Activated B cell treated with CpG ODN at 0.5 μM for 24 hours (primary cell): ENCODE measurements around the gene VGLL4. TPM values are rescaled to one million over a fixed set of nuclear protein-coding genes. Genes with fewer than 3 reads are reported as not detected.

Experiments
- ATAC-seq: fragments of 200-7000 bp; cut with Tn5 transposase; one replicate; pipeline ENCODE4 v1.10.0; 2021; ENCODE audit warnings: low read depth, mild to moderate bottlenecking, moderate library complexity
- CTCF ChIA-PET: fragments of 350-600 bp; sonication (Branson Sonifier 250); formaldehyde crosslinking; loops from one replicate; lab custom pipeline; 2021; ENCODE audit warnings: antibody characterized with exemption; lab: Charles Lee
- POLR2A ChIA-PET: fragments of 350-600 bp; sonication (Branson Sonifier 250); formaldehyde crosslinking; loops from one replicate; lab custom pipeline; 2021; ENCODE audit warnings: antibody characterized with exemption; lab: Charles Lee
- DNase-seq: peaks from one replicate; pipeline ENCODE4 v3.0.0; 2022
- H3K27ac Mint-ChIP-seq: one replicate; pipeline ENCODE4 v1.8.0; 2020; ENCODE audit warnings: mixed read lengths
- H3K27me3 Mint-ChIP-seq: one replicate; pipeline ENCODE4 v1.8.0; 2021; ENCODE audit warnings: mixed read lengths
- H3K36me3 Mint-ChIP-seq: one replicate; pipeline ENCODE4 v1.8.0; 2021; ENCODE audit warnings: low read depth, mixed read lengths
- H3K4me1 Mint-ChIP-seq: one replicate; pipeline ENCODE4 v1.8.0; 2021; ENCODE audit warnings: mixed read lengths
- H3K4me3 Mint-ChIP-seq: one replicate; pipeline ENCODE4 v1.8.0; 2020; ENCODE audit warnings: mild to moderate bottlenecking, mixed read lengths
- H3K9me3 Mint-ChIP-seq: one replicate; pipeline ENCODE4 v1.8.0; 2020; ENCODE audit warnings: mixed read lengths
- intact Hi-C: fragments of 100-400 bp; cut with micrococcal nuclease; formaldehyde crosslinking; loops from one replicate; pipeline ENCODE4 v1.15.1; 2024
- total RNA-seq: library from RNA; stranded (reverse); gene quantifications from 2 replicates; pipeline ENCODE4 v1.2.3, GENCODE V29; 2022
- TF ChIP-seq, protein P1 (sequence below): fragments of 200-600 bp; IDR thresholded peaks from one replicate; pipeline ENCODE4 v1.8.0; 2022; ENCODE audit warnings: antibody characterized with exemption, mild to moderate bottlenecking

The VGLL4 gene
- total RNA-seq, 1 donor from 2014 or later: 19.3 TPM

- H3K27me3 Mint-ChIP-seq: no peaks in the 10 kb centered on the region
- ChIA-PET POLR2A (no interaction called here), CTCF (no interaction called here)
- ATAC-seq: no peak
- no peaks in the 10 kb centered on the region for H3K36me3 Mint-ChIP-seq
- TF ChIP-seq, protein P1, sequence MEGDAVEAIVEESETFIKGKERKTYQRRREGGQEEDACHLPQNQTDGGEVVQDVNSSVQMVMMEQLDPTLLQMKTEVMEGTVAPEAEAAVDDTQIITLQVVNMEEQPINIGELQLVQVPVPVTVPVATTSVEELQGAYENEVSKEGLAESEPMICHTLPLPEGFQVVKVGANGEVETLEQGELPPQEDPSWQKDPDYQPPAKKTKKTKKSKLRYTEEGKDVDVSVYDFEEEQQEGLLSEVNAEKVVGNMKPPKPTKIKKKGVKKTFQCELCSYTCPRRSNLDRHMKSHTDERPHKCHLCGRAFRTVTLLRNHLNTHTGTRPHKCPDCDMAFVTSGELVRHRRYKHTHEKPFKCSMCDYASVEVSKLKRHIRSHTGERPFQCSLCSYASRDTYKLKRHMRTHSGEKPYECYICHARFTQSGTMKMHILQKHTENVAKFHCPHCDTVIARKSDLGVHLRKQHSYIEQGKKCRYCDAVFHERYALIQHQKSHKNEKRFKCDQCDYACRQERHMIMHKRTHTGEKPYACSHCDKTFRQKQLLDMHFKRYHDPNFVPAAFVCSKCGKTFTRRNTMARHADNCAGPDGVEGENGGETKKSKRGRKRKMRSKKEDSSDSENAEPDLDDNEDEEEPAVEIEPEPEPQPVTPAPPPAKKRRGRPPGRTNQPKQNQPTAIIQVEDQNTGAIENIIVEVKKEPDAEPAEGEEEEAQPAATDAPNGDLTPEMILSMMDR: no peak
- no peak overlapping the region for H3K27ac Mint-ChIP-seq
- H3K4me1 Mint-ChIP-seq: peaks cover 52% of the 10 kb centered on the region
- DNase-seq: no peak
- intact Hi-C loops: no loop called here
- H3K4me3 Mint-ChIP-seq: no peak overlapping the region
- no peaks in the 10 kb centered on the region for H3K9me3 Mint-ChIP-seq
Measured at GRCh38 chr3:11621077-11621476, 22.6 kb downstream of the VGLL4 start.

GRCh38 chr3:11619946-11620652 lies 23.6 kb downstream of the VGLL4 start:
- intact Hi-C loops: no loop called here
- peaks cover 47% of the 10 kb centered on the region for H3K4me1 Mint-ChIP-seq
- H3K27ac Mint-ChIP-seq: no peak overlapping the region

DNA sequence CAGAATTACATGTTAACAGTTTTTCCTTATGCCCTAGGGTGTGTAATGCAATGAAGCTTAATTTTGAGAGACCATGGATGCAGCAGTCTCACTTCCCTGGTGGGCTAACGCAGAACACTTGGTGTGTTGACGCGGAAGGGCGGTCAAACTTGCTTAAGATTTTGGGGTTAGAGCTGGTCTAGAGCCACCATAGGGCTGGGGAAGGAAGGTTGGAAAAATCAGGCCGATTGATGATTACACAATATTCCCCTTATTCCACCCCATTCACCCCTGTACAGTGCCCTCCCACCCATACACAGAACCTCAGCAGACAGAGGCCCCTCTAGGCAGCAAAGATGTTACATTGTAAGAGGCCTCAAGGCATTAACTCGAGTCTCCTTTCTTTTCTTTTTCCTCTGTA lies 24.3 kb downstream of the VGLL4 start:
- Mint-ChIP-seq H3K4me1 (peaks cover 41% of the 10 kb centered on the region), H3K4me3 (no peak overlapping the region), H3K9me3 (no peaks in the 10 kb centered on the region), H3K27me3 (no peaks in the 10 kb centered on the region), H3K36me3 (no peaks in the 10 kb centered on the region), H3K27ac (peak overlapping the region; percentile 1)
- CTCF ChIA-PET: no interaction called here
- no peak for DNase-seq
- TF ChIP-seq, protein P1: no peak
- POLR2A ChIA-PET: no interaction called here
- intact Hi-C loops: no loop called here
- ATAC-seq: no peak

More at GRCh38 chr3:11619946-11620652, 23.6 kb downstream of the VGLL4 start:
- H3K9me3 Mint-ChIP-seq: no peaks in the 10 kb centered on the region
- ChIA-PET CTCF (no interaction called here), POLR2A (no interaction called here)
- no peak for ATAC-seq
- TF ChIP-seq, protein P1: no peak
- no peak for DNase-seq
- no peaks in the 10 kb centered on the region for H3K36me3 Mint-ChIP-seq
- no peak overlapping the region for H3K4me3 Mint-ChIP-seq
- no peaks in the 10 kb centered on the region for H3K27me3 Mint-ChIP-seq

GRCh38 chr3:11618904-11619303 lies 24.8 kb downstream of the VGLL4 start:
- ChIA-PET POLR2A (no interaction called here), CTCF (no interaction called here)
- Mint-ChIP-seq H3K9me3 (no peaks in the 10 kb centered on the region), H3K36me3 (no peaks in the 10 kb centered on the region), H3K4me3 (no peak overlapping the region), H3K4me1 (peaks cover 36% of the 10 kb centered on the region), H3K27me3 (no peaks in the 10 kb centered on the region), H3K27ac (no peak overlapping the region)
- no peak for DNase-seq
- TF ChIP-seq, protein P1: no peak
- no peak for ATAC-seq
- intact Hi-C loops: no loop called here

GRCh38 chr3:11616551-11616950 lies 27.2 kb downstream of the VGLL4 start:
- ATAC-seq (no peak), DNase-seq (no peak)
- peaks cover 29% of the 10 kb centered on the region for H3K4me1 Mint-ChIP-seq
- H3K36me3 Mint-ChIP-seq: no peaks in the 10 kb centered on the region
- no peak overlapping the region for H3K27ac Mint-ChIP-seq
- TF ChIP-seq, protein P1: no peak
- CTCF ChIA-PET: interaction anchor here (0.6 kb wide), 1 partner anchor 1030 kb away, joined by 3 read pairs; no protein-coding TSS in a partner anchor
- H3K4me3 Mint-ChIP-seq: no peak overlapping the region
- no peaks in the 10 kb centered on the region for H3K27me3 Mint-ChIP-seq
- intact Hi-C loops: no loop called here
- no peaks in the 10 kb centered on the region for H3K9me3 Mint-ChIP-seq
- POLR2A ChIA-PET: interaction anchor here (0.7 kb wide), 1 partner anchor 1104 kb away, joined by 3 read pairs; no protein-coding TSS in a partner anchor
